Measurements from ENCODE around the gene ANKRD33. TPM values are rescaled to one million over a fixed set of nuclear protein-coding genes. Genes with fewer than 3 reads are reported as not detected.

Gene ANKRD33
- total RNA-seq, 1 experiment from 2014 or later, result 0.21 TPM

DNA sequence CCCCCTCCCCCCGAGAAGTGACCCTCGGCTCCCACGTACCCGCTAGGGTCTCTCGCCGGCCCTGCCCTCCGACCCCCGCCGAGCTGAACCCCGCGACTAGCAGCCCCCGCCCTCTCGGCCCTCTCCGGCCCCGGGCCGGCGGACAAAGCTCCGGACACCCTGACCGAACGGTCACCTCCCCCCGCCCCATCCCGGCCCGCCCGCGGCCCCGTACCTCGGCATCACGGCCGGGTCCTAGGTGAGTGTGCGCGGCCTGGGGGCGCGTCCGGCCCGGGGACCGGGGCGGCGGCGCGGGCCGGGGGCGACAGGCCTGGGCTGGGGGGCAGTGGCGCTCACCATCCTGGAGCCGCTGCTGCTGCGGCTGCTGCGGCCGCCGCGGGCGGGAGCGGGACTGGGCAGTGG is 39.6 kb upstream of the ANKRD33 start, which contains the start of gene FIGNL2:
TSS of gene FIGNL2 (minus strand) at position 393 of the 402 bp plus-strand sequence. CDS start 26,305 bp downstream, outside the sequence.
- no TSS peak for BruUV-seq (replicated peaks)
- intact Hi-C loops (cut with micrococcal nuclease; ENCODE audit: unreplicated experiment) (no loop called here), in situ Hi-C loops (cut with HindIII; ENCODE audit: low pct_unique_long_range_greater_than_20kb, low sequenced_read_pairs) (no loop called here)
- Histone ChIP-seq H3K27me3 (ENCODE audit: control insufficient read depth, insufficient read depth, low read length) (peaks cover 3% of the 10 kb centered on the region; the same call in 1 of the 2 replicates), H3K4me3 (ENCODE audit: low read depth in 2 of 2, low read length in 2 of 2) (peak within 1 kb of the TSS; percentile 40 to 48), H3K36me3 (ENCODE audit: control insufficient read depth, insufficient read depth, low read length) (no peaks in the 10 kb centered on the region), H3K27ac (ENCODE audit: low read length) (no peak within 1 kb of the TSS), H3K4me1 (ENCODE audit: control insufficient read depth, insufficient read depth, low read length) (peaks cover 3% of the 10 kb centered on the region), H3K9me3 (ENCODE audit: control insufficient read depth, insufficient read depth, low read depth, low read length) (no peaks in the 10 kb centered on the region)
- DNase-seq (ENCODE audit: low read depth, low spot score) (no peak), ATAC-seq (no peak; the same call in 1 of the 2 replicates)
- ChIA-PET CTCF (no interaction called here), POLR2A (no interaction called here)
- TF ChIP-seq TCF7L2 (IDR thresholded peaks at IDR 0.05; ENCODE audit: low read depth, low read length), result no peak
- TF ChIP-seq POLR2AphosphoS5 (IDR thresholded peaks at IDR 0.05; ENCODE audit: low read depth, low read length), result no peak

DNA sequence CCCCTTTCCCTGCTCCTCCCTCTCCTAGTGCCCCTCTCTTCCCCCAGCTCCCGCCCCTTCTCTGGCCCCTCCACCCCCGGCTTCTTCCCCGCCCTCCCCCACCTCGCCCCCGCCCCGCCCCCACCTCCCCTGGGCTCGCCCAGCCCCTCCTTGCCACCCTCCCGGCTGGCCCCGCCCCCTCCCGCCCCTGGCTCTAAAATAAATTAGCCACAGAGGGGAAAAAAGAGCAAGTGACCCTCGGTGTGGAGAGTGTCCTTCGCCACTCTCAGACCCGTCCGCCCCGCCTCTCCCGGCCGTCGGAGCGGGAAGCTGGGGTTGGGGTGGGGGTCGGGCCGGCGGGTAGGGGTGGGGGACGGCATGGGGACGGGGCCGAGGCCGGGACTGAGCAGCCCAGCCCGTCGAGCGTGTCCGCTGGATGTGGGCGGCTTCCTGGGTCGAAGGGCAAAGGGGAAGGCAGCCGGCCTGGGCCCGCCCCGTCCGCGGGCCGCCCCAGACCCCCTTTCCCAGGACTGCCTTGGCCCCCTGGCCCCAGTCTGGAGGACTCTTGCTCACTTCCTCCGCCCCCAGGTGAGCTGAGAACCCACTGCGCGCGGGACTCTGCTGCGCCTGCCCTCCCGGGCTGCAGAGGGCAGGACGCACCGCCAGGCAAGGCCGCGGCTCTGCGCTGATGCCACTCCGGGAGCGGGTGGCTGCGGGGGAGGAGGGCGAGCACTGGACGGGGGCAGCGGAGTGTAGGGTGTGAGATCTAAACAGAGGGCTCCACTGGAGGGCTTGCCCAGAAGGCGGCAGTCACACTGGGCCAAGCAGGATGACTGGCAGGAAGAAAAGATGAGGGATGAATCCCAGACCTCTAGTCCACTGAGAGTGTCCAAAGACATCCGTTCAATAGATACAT is 38.8 kb upstream of the ANKRD33 start:
- no peaks in the 10 kb centered on the region for H3K36me3 ChIP-seq (ENCODE audit: control insufficient read depth, insufficient read depth, low read length)
- in situ Hi-C loops (cut with HindIII; ENCODE audit: low pct_unique_long_range_greater_than_20kb, low sequenced_read_pairs), result no loop called here
- ChIA-PET CTCF (no interaction called here), POLR2A (no interaction called here)
- intact Hi-C loops (cut with micrococcal nuclease; ENCODE audit: unreplicated experiment), result no loop called here
- no peak overlapping the region for H3K4me3 ChIP-seq (ENCODE audit: low read depth in 2 of 2, low read length in 2 of 2)
- BruUV-seq (replicated peaks), result no TSS peak
- H3K4me1 ChIP-seq (ENCODE audit: control insufficient read depth, insufficient read depth, low read length), result peaks cover 3% of the 10 kb centered on the region
- no peaks in the 10 kb centered on the region for H3K9me3 ChIP-seq (ENCODE audit: control insufficient read depth, insufficient read depth, low read depth, low read length)
- peaks cover 3% of the 10 kb centered on the region; the same call in 1 of the 2 replicates for H3K27me3 ChIP-seq (ENCODE audit: control insufficient read depth, insufficient read depth, low read length)
- TF ChIP-seq, protein P1, sequence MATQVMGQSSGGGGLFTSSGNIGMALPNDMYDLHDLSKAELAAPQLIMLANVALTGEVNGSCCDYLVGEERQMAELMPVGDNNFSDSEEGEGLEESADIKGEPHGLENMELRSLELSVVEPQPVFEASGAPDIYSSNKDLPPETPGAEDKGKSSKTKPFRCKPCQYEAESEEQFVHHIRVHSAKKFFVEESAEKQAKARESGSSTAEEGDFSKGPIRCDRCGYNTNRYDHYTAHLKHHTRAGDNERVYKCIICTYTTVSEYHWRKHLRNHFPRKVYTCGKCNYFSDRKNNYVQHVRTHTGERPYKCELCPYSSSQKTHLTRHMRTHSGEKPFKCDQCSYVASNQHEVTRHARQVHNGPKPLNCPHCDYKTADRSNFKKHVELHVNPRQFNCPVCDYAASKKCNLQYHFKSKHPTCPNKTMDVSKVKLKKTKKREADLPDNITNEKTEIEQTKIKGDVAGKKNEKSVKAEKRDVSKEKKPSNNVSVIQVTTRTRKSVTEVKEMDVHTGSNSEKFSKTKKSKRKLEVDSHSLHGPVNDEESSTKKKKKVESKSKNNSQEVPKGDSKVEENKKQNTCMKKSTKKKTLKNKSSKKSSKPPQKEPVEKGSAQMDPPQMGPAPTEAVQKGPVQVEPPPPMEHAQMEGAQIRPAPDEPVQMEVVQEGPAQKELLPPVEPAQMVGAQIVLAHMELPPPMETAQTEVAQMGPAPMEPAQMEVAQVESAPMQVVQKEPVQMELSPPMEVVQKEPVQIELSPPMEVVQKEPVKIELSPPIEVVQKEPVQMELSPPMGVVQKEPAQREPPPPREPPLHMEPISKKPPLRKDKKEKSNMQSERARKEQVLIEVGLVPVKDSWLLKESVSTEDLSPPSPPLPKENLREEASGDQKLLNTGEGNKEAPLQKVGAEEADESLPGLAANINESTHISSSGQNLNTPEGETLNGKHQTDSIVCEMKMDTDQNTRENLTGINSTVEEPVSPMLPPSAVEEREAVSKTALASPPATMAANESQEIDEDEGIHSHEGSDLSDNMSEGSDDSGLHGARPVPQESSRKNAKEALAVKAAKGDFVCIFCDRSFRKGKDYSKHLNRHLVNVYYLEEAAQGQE (IDR thresholded peaks at IDR 0.05; ENCODE audit: insufficient read depth in 1 of 2, low read depth in 2 of 2, low read length in 1 of 2), result no peak
- TF ChIP-seq, protein P2, sequence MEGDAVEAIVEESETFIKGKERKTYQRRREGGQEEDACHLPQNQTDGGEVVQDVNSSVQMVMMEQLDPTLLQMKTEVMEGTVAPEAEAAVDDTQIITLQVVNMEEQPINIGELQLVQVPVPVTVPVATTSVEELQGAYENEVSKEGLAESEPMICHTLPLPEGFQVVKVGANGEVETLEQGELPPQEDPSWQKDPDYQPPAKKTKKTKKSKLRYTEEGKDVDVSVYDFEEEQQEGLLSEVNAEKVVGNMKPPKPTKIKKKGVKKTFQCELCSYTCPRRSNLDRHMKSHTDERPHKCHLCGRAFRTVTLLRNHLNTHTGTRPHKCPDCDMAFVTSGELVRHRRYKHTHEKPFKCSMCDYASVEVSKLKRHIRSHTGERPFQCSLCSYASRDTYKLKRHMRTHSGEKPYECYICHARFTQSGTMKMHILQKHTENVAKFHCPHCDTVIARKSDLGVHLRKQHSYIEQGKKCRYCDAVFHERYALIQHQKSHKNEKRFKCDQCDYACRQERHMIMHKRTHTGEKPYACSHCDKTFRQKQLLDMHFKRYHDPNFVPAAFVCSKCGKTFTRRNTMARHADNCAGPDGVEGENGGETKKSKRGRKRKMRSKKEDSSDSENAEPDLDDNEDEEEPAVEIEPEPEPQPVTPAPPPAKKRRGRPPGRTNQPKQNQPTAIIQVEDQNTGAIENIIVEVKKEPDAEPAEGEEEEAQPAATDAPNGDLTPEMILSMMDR (IDR thresholded peaks at IDR 0.05), result no peak
- TF ChIP-seq TCF7L2 (IDR thresholded peaks at IDR 0.05; ENCODE audit: low read depth, low read length) (no peak), POLR2AphosphoS5 (IDR thresholded peaks at IDR 0.05; ENCODE audit: low read depth, low read length) (no peak), SIN3A (IDR thresholded peaks at IDR 0.05; ENCODE audit: borderline replicate concordance, insufficient read depth, low read depth, low read length) (no peak)
- H3K27ac ChIP-seq (ENCODE audit: low read length), result no peak overlapping the region
- DNase-seq (ENCODE audit: low read depth, low spot score) (no peak), ATAC-seq (no peak)

All from Panc1 (cell line).